ENCODE measurements around the gene SGSM2. TPM values are rescaled to one million over a fixed set of nuclear protein-coding genes. Genes with fewer than 3 reads are reported as not detected.
A peak's percentile ranks its signal among the peaks of the same experiment; 100 is the strongest.

SGSM2 gene
- total and polyA plus RNA-seq, 2 of the 13 experiments (the other 11 are each of a cell fraction or from before 2014, with no cell fraction given) = 30.4 to 51.3 TPM

DNA sequence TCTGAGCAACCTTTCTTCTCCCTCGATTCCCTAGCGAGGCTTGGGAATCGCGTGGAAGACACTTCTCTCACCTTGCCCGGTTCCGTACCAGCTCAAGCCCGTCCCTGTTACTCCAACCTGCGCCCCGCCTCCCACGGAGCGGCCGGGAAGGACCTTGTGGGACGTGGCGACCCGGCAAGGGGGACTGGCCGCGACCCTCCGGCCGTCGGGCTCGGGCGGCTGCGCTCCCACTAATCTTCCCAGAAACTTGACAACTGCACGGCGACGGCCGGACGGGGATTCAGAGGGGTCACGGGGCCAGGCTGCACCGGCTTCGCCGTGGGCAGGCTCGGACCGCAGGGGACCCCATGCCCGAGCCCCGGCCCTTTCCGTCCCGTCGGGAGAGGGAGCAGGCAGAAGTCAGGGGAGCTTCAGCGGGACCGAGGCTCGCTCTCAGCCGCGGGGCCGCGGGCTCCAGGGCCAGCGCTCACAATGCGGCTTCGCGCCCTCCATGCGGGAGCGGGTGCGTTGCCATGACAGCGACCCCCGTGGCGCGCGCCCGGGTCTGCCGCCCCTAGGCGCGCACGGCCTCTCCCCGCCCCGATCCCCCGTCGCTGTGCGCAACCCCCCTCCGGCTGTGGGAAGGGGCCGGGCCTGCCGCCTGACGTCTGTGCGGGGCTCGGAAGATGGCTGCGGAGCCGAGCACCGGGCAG is at the start of gene SGSM2 (continued):
- TF ChIP-seq ZMYM3 (CRISPR knock-in tag; IDR thresholded peaks at IDR 0.05) = no peak
- TF ChIP-seq, protein P1, sequence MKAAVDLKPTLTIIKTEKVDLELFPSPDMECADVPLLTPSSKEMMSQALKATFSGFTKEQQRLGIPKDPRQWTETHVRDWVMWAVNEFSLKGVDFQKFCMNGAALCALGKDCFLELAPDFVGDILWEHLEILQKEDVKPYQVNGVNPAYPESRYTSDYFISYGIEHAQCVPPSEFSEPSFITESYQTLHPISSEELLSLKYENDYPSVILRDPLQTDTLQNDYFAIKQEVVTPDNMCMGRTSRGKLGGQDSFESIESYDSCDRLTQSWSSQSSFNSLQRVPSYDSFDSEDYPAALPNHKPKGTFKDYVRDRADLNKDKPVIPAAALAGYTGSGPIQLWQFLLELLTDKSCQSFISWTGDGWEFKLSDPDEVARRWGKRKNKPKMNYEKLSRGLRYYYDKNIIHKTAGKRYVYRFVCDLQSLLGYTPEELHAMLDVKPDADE (CRISPR knock-in tag; IDR thresholded peaks at IDR 0.05) = 0 out of 2 replicates have a peak, but pooled peaks have one; percentile 22
- TF ChIP-seq CCDC6 (CRISPR knock-in tag; IDR thresholded peaks at IDR 0.05) = 0 out of 2 replicates have a peak, but pooled peaks have one; percentile 19
- TF ChIP-seq TEAD2 (CRISPR knock-in tag; IDR thresholded peaks at IDR 0.05) = no peak
- no peak; the same call in 1 of the 2 replicates for TF ChIP-seq ZNF546 (CRISPR knock-in tag; conservative IDR thresholded peaks at IDR 0.05)
- TF ChIP-seq PHF21A (CRISPR knock-in tag; IDR thresholded peaks at IDR 0.05) = no peak
- TF ChIP-seq, protein P2, sequence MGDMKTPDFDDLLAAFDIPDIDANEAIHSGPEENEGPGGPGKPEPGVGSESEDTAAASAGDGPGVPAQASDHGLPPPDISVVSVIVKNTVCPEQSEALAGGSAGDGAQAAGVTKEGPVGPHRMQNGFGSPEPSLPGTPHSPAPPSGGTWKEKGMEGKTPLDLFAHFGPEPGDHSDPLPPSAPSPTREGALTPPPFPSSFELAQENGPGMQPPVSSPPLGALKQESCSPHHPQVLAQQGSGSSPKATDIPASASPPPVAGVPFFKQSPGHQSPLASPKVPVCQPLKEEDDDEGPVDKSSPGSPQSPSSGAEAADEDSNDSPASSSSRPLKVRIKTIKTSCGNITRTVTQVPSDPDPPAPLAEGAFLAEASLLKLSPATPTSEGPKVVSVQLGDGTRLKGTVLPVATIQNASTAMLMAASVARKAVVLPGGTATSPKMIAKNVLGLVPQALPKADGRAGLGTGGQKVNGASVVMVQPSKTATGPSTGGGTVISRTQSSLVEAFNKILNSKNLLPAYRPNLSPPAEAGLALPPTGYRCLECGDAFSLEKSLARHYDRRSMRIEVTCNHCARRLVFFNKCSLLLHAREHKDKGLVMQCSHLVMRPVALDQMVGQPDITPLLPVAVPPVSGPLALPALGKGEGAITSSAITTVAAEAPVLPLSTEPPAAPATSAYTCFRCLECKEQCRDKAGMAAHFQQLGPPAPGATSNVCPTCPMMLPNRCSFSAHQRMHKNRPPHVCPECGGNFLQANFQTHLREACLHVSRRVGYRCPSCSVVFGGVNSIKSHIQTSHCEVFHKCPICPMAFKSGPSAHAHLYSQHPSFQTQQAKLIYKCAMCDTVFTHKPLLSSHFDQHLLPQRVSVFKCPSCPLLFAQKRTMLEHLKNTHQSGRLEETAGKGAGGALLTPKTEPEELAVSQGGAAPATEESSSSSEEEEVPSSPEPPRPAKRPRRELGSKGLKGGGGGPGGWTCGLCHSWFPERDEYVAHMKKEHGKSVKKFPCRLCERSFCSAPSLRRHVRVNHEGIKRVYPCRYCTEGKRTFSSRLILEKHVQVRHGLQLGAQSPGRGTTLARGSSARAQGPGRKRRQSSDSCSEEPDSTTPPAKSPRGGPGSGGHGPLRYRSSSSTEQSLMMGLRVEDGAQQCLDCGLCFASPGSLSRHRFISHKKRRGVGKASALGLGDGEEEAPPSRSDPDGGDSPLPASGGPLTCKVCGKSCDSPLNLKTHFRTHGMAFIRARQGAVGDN (CRISPR knock-in tag; IDR thresholded peaks at IDR 0.05) = peak; percentile 43; the same call in 1 of the 2 replicates
- peak; percentile 82 for TF ChIP-seq YY1 (IDR thresholded peaks at IDR 0.05; ENCODE audit: insufficient read depth, insufficient replicate concordance, low read depth, low read length)
- TF ChIP-seq, protein P3, sequence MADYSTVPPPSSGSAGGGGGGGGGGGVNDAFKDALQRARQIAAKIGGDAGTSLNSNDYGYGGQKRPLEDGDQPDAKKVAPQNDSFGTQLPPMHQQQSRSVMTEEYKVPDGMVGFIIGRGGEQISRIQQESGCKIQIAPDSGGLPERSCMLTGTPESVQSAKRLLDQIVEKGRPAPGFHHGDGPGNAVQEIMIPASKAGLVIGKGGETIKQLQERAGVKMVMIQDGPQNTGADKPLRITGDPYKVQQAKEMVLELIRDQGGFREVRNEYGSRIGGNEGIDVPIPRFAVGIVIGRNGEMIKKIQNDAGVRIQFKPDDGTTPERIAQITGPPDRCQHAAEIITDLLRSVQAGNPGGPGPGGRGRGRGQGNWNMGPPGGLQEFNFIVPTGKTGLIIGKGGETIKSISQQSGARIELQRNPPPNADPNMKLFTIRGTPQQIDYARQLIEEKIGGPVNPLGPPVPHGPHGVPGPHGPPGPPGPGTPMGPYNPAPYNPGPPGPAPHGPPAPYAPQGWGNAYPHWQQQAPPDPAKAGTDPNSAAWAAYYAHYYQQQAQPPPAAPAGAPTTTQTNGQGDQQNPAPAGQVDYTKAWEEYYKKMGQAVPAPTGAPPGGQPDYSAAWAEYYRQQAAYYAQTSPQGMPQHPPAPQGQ (CRISPR knock-in tag; IDR thresholded peaks at IDR 0.05; ENCODE audit: borderline replicate concordance) = no peak
- TF ChIP-seq, protein P4, sequence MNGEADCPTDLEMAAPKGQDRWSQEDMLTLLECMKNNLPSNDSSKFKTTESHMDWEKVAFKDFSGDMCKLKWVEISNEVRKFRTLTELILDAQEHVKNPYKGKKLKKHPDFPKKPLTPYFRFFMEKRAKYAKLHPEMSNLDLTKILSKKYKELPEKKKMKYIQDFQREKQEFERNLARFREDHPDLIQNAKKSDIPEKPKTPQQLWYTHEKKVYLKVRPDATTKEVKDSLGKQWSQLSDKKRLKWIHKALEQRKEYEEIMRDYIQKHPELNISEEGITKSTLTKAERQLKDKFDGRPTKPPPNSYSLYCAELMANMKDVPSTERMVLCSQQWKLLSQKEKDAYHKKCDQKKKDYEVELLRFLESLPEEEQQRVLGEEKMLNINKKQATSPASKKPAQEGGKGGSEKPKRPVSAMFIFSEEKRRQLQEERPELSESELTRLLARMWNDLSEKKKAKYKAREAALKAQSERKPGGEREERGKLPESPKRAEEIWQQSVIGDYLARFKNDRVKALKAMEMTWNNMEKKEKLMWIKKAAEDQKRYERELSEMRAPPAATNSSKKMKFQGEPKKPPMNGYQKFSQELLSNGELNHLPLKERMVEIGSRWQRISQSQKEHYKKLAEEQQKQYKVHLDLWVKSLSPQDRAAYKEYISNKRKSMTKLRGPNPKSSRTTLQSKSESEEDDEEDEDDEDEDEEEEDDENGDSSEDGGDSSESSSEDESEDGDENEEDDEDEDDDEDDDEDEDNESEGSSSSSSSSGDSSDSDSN (CRISPR knock-in tag; IDR thresholded peaks at IDR 0.05) = peak; percentile 13; the same call in 1 of the 2 replicates
- no peak for TF ChIP-seq NFIC (IDR thresholded peaks at IDR 0.05; ENCODE audit: low read length)
- no peak; the same call in 1 of the 2 replicates for TF ChIP-seq BORCS8-MEF2B (CRISPR knock-in tag; IDR thresholded peaks at IDR 0.05)
- TF ChIP-seq NONO (IDR thresholded peaks at IDR 0.05) = no peak
- TF ChIP-seq NONO (CRISPR knock-in tag; conservative IDR thresholded peaks at IDR 0.05) = no peak
- 0 out of 2 replicates have a peak, but pooled peaks have one; percentile 64 for TF ChIP-seq ZNF296 (CRISPR knock-in tag; conservative IDR thresholded peaks at IDR 0.05)
- no peak for TF ChIP-seq SOX13 (IDR thresholded peaks at IDR 0.05)
- TF ChIP-seq SOX13 (CRISPR knock-in tag; conservative IDR thresholded peaks at IDR 0.05 in 1 of 2, IDR thresholded peaks at IDR 0.05 in 1 of 2) = 0 out of 4 replicates have a peak, but pooled peaks of 1 of the 2 experiments have one; percentile 6

Data from HepG2 (cell line).